Measurements from ENCODE around the gene DNER. TPM values are rescaled to one million over a fixed set of nuclear protein-coding genes. Genes with fewer than 3 reads are reported as not detected.

The DNER gene
- polyA plus RNA-seq, 1 of the 3 experiments (the other 2 are of a cell fraction), result 1.4 TPM

DNA sequence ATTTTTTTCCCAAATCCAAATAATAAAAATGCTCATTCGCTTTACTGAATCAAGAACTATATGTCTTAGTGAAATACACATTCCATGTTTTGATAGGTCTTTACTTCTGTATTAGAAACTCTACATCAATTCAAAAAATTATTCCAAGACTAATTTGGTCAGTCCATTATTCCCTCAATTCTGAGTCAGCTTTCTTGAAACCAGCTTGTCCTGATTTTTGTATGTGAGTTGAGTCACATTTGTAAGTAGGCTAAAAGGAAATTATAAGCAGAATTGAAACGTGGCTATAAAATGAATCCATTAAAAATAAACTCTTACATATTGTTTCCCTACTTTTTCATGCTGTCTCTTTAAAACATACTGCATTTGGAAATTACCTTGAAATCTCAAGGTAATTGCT lies 113.0 kb downstream of the DNER start:
- no peak overlapping the region for H3K9ac ChIP-seq
- H2AFZ ChIP-seq (ENCODE audit: low read depth), result no peak overlapping the region
- H3K9me3 ChIP-seq, result no peaks in the 10 kb centered on the region
- H3K27ac ChIP-seq (ENCODE audit: low read depth in 2 of 2, low read length in 1 of 2), result no peak overlapping the region
- DNase-seq, result no peak
- no peak overlapping the region for H3K4me3 ChIP-seq (ENCODE audit: low read depth in 2 of 2, low read length in 1 of 2)
- no peaks in the 10 kb centered on the region for H3K79me2 ChIP-seq (ENCODE audit: insufficient read depth)
- ChIA-PET POLR2A (no interaction called here), CTCF (interaction anchor here (0.9 kb wide), 1 partner anchor 11 kb away, joined by 3 read pairs; no protein-coding TSS in a partner anchor)
- TF ChIP-seq RCOR1 (IDR thresholded peaks at IDR 0.05; ENCODE audit: low read length), result no peak
- no peak for TF ChIP-seq MEF2A (IDR thresholded peaks at IDR 0.05; ENCODE audit: borderline replicate concordance, low read depth)
- no peak for TF ChIP-seq FOSL2 (IDR thresholded peaks at IDR 0.05; ENCODE audit: borderline replicate concordance, low read depth)
- no peak for TF ChIP-seq RFX5 (IDR thresholded peaks at IDR 0.05; ENCODE audit: low read length)
- TF ChIP-seq, protein P1, sequence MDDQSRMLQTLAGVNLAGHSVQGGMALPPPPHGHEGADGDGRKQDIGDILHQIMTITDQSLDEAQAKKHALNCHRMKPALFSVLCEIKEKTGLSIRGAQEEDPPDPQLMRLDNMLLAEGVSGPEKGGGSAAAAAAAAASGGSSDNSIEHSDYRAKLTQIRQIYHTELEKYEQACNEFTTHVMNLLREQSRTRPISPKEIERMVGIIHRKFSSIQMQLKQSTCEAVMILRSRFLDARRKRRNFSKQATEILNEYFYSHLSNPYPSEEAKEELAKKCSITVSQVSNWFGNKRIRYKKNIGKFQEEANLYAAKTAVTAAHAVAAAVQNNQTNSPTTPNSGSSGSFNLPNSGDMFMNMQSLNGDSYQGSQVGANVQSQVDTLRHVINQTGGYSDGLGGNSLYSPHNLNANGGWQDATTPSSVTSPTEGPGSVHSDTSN (IDR thresholded peaks at IDR 0.05), result no peak
- TF ChIP-seq, protein P2, sequence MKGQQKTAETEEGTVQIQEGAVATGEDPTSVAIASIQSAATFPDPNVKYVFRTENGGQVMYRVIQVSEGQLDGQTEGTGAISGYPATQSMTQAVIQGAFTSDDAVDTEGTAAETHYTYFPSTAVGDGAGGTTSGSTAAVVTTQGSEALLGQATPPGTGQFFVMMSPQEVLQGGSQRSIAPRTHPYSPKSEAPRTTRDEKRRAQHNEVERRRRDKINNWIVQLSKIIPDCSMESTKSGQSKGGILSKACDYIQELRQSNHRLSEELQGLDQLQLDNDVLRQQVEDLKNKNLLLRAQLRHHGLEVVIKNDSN (IDR thresholded peaks at IDR 0.05; ENCODE audit: borderline replicate concordance, low read depth), result no peak
- no peak for TF ChIP-seq YY1 (IDR thresholded peaks at IDR 0.05; ENCODE audit: low read depth)
- no peak for TF ChIP-seq FOXM1 (IDR thresholded peaks at IDR 0.05; ENCODE audit: low read depth)
- TF ChIP-seq, protein P3, sequence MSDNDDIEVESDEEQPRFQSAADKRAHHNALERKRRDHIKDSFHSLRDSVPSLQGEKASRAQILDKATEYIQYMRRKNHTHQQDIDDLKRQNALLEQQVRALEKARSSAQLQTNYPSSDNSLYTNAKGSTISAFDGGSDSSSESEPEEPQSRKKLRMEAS (IDR thresholded peaks at IDR 0.05; ENCODE audit: low read depth), result no peak
- no peak for TF ChIP-seq TAF1 (IDR thresholded peaks at IDR 0.05; ENCODE audit: borderline replicate concordance, low read depth, low read length)
- TF ChIP-seq, protein P4, sequence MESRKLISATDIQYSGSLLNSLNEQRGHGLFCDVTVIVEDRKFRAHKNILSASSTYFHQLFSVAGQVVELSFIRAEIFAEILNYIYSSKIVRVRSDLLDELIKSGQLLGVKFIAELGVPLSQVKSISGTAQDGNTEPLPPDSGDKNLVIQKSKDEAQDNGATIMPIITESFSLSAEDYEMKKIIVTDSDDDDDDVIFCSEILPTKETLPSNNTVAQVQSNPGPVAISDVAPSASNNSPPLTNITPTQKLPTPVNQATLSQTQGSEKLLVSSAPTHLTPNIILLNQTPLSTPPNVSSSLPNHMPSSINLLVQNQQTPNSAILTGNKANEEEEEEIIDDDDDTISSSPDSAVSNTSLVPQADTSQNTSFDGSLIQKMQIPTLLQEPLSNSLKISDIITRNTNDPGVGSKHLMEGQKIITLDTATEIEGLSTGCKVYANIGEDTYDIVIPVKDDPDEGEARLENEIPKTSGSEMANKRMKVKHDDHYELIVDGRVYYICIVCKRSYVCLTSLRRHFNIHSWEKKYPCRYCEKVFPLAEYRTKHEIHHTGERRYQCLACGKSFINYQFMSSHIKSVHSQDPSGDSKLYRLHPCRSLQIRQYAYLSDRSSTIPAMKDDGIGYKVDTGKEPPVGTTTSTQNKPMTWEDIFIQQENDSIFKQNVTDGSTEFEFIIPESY (IDR thresholded peaks at IDR 0.05; ENCODE audit: borderline replicate concordance, low read depth), result no peak
- no peak for TF ChIP-seq NRF1 (IDR thresholded peaks at IDR 0.05; ENCODE audit: low read depth, low read length)
- TF ChIP-seq SMC3 (IDR thresholded peaks at IDR 0.05; ENCODE audit: low read depth, low read length), result no peak
- TF ChIP-seq ELF1 (IDR thresholded peaks at IDR 0.05), result no peak
- H3K27me3 ChIP-seq (ENCODE audit: insufficient read depth), result no peaks in the 10 kb centered on the region
- WGBS (ENCODE audit: low lambda C conversion rate), result 33% methylated on average over 2 of the region's 2 CpGs
- no peak overlapping the region for H3K4me2 ChIP-seq
- H3K4me1 ChIP-seq (ENCODE audit: control insufficient read depth in 1 of 2, insufficient read depth in 2 of 2, low read depth in 1 of 2, low read length in 1 of 2), result no peaks in the 10 kb centered on the region
- H4K20me1 ChIP-seq (ENCODE audit: insufficient read depth), result no peaks in the 10 kb centered on the region
- H3F3A ChIP-seq (replicated peaks; ENCODE audit: insufficient read depth), result no peaks in the 10 kb centered on the region
- H3K9me2 ChIP-seq, result no peaks in the 10 kb centered on the region
- H3K36me3 ChIP-seq (replicated peaks in 1 of 2; ENCODE audit: control insufficient read depth in 1 of 2, insufficient read depth in 2 of 2, low read length in 1 of 2), result no peaks in the 10 kb centered on the region

DNA sequence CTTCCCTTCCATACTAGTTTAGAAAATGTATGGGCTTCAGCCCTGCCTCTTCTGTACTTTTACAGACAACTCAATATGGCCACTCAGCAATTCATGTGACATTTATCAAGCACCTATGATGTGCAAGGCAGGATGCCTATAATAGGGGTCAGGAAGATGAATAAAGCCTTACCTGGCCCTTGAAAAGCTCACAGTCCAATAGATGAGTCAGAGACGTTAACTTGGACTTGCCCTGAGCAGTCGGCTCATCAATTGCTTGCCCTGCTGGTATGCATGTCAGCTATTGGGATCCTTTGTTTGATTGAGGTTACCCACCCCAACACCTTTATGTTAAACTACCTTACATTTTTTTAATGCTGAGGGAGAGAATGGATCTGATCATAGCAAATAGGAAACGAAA lies 116.1 kb downstream of the DNER start:
- Histone ChIP-seq H3K27me3 (ENCODE audit: insufficient read depth) (no peaks in the 10 kb centered on the region), H3K4me3 (ENCODE audit: low read depth in 2 of 2, low read length in 1 of 2) (no peak overlapping the region), H4K20me1 (ENCODE audit: insufficient read depth) (no peaks in the 10 kb centered on the region), H3K36me3 (replicated peaks in 1 of 2; ENCODE audit: control insufficient read depth in 1 of 2, insufficient read depth in 2 of 2, low read length in 1 of 2) (no peaks in the 10 kb centered on the region), H3K4me1 (ENCODE audit: control insufficient read depth in 1 of 2, insufficient read depth in 2 of 2, low read depth in 1 of 2, low read length in 1 of 2) (no peaks in the 10 kb centered on the region), H3K9me3 (no peaks in the 10 kb centered on the region), H3K79me2 (ENCODE audit: insufficient read depth) (no peaks in the 10 kb centered on the region), H3K9me2 (no peaks in the 10 kb centered on the region), H3K4me2 (no peak overlapping the region), H2AFZ (ENCODE audit: low read depth) (no peak overlapping the region), H3F3A (replicated peaks; ENCODE audit: insufficient read depth) (no peaks in the 10 kb centered on the region), H3K9ac (no peak overlapping the region), H3K27ac (ENCODE audit: low read depth in 2 of 2, low read length in 1 of 2) (no peak overlapping the region)
- POLR2A ChIA-PET, result no interaction called here
- TF ChIP-seq FOXJ3 (CRISPR knock-in tag; IDR thresholded peaks at IDR 0.05) (no peak), CHD2 (IDR thresholded peaks at IDR 0.05; ENCODE audit: low read length, partially characterized antibody) (no peak)
- CTCF ChIA-PET, result interaction anchor here (0.6 to 3.1 kb wide), 3 partner anchors 11 to 21 kb away, joined by 3 to 12 read pairs (median 3); no protein-coding TSS in a partner anchor
- 13% methylated on average over 3 of the region's 3 CpGs for WGBS (ENCODE audit: low lambda C conversion rate)
- no peak for DNase-seq
